Kidney (tissue), 14 donors: ENCODE results near the gene UTP4. TPM values are rescaled to one million over a fixed set of nuclear protein-coding genes. Genes with fewer than 3 reads are reported as not detected.
"Not testable (repeated sequence)": the region's sequence is repeated elsewhere in the genome, so short reads cannot be mapped to it uniquely, and the experiment has no call there.

ENCODE experiments used
- DNase-seq, 5 donors: peaks; one replicate each; pipeline ENCODE4 v3.0.0-alpha.2; 2013 to 2020
- FAIRE-seq: peaks from 2 replicates; lab custom pipeline; 2012; peaks lifted over from hg19 to GRCh38; lab: Jason Lieb, UNC
- H3K27ac ChIP-seq, 2 donors: one replicate each; pipeline ENCODE4 v1.7.0; 2013; ENCODE audit warnings: low read depth in 2 of 2, low read length in 2 of 2, inconsistent platforms in 1 of 2
- H3K27me3 ChIP-seq: one replicate; pipeline ENCODE4 v1.7.1; 2013; ENCODE audit warnings: low read length, inconsistent platforms; ENCODE audit not compliant: control insufficient read depth, insufficient read depth
- H3K36me3 ChIP-seq, 3 donors: one replicate each; pipeline versions ENCODE4 v1.7.0 to v1.7.1; 2013; ENCODE audit warnings: low read length in 3 of 3, control low read depth in 1 of 3, inconsistent platforms in 1 of 3; ENCODE audit not compliant: insufficient read depth in 3 of 3, control insufficient read depth in 2 of 3
- H3K4me1 ChIP-seq, 3 donors: one replicate each; pipeline versions ENCODE4 v1.7.0 to v1.7.1; 2013; ENCODE audit warnings: low read length in 3 of 3, inconsistent platforms in 1 of 3, low read depth in 1 of 3; ENCODE audit not compliant: control insufficient read depth in 2 of 3, insufficient read depth in 2 of 3
- H3K4me3 ChIP-seq, 3 donors: one replicate each; pipeline versions ENCODE4 v1.7.0 to v1.8.1; 2013; ENCODE audit warnings: low read length in 3 of 3, control low read depth in 1 of 3, inconsistent platforms in 1 of 3
- H3K9ac ChIP-seq, 3 donors: one replicate each; pipeline versions ENCODE4 v1.7.0 to v1.7.1; 2013; ENCODE audit warnings: low read length in 3 of 3, control low read depth in 1 of 3, inconsistent platforms in 1 of 3
- H3K9me3 ChIP-seq, 3 donors: one replicate each; pipeline versions ENCODE4 v1.7.0 to v1.7.1; 2013; ENCODE audit warnings: low read length in 3 of 3, control low read depth in 1 of 3, inconsistent platforms in 1 of 3; ENCODE audit not compliant: control insufficient read depth in 2 of 3, insufficient read depth in 1 of 3
- CTCF ChIP-seq: IDR thresholded peaks from 3 replicates; pipeline ENCODE4 v1.5.1; 2012; ENCODE audit warnings: mild to moderate bottlenecking, moderate library complexity, borderline replicate concordance; ENCODE audit not compliant: insufficient read depth; ENCODE audit errors: extremely low read depth
- intact Hi-C: fragments of 100-400 bp; cut with DNase I; formaldehyde crosslinking; loops from one replicate; pipeline ENCODE4 v1.11.1; 2022
- polyA plus RNA-seq: library from polyadenylated mRNA; stranded (reverse); fragments of 350-450 nt; fragmentation: Illumina TruSeq; extraction: RNeasy Lipid Tissue Mini Kit (QIAGEN cat#74804); gene quantifications from one replicate; pipeline ENCODE4 v1.2.3, GENCODE V29; 2014; ENCODE audit warnings: low read depth, low replicate concordance; ENCODE audit not compliant: insufficient read depth
- total RNA-seq: library from RNA; stranded (reverse); fragmentation: NEBNext Ultra II Directional; extraction: Animal tissue kit (Norgen Biotek cat#: 25700); gene quantifications from one replicate; pipeline ENCODE4 v1.2.1, GENCODE V29; 2021
- donor health status: control.
- donor health status: control.
- donor health status: control.
- donor health status: control.
- donor health status: control.
- donor health status: DM: yes; HTN: yes; CAD: no.
- donor health status: Normal renal cell carcinoma (clear cell type).

The UTP4 gene
- total and polyA plus RNA-seq, 2 donors from 2014 or later = 41.7 to 57.2 TPM

GRCh38 chr16:69143116-69143515, 10.7 kb downstream of the UTP4 start:
- TF ChIP-seq CTCF = no peak
- H3K9me3 ChIP-seq = no peaks in the 10 kb centered on the region
- H3K9ac ChIP-seq = peak overlapping the region in 1 of 3 donors; percentile 83
- no peaks in the 10 kb centered on the region for H3K4me1 ChIP-seq
- intact Hi-C loops = no loop called here
- DNase-seq = no peak
- H3K27me3 ChIP-seq = no peaks in the 10 kb centered on the region
- H3K36me3 ChIP-seq = peaks cover 7 to 33% (median 11%) of the 10 kb centered on the region in 3 donors
- peak overlapping the region; percentile 71 to 89 for H3K27ac ChIP-seq
- no peak for FAIRE-seq
- peak overlapping the region in 2 of 3 donors; percentile 65 for H3K4me3 ChIP-seq

GRCh38 chr16:69145658-69146057, 13.2 kb downstream of the UTP4 start:
- Histone ChIP-seq H3K27ac (no peak overlapping the region), H3K36me3 (peaks cover 7 to 24% (median 16%) of the 10 kb centered on the region in 3 donors)
- DNase-seq = no peak

GRCh38 chr16:69149621-69150020, 17.2 kb downstream of the UTP4 start:
- H3K36me3 ChIP-seq = peaks cover 2 to 30% (median 22%) of the 10 kb centered on the region in 3 donors
- not testable (repeated sequence) for H3K4me3 ChIP-seq

More at GRCh38 chr16:69145658-69146057, 13.2 kb downstream of the UTP4 start:
- Histone ChIP-seq H3K4me3 (peak overlapping the region in 2 of 3 donors; percentile 7 to 29), H3K27me3 (no peaks in the 10 kb centered on the region), H3K9ac (no peak overlapping the region), H3K9me3 (no peaks in the 10 kb centered on the region), H3K4me1 (no peaks in the 10 kb centered on the region)
- intact Hi-C loops = no loop called here
- FAIRE-seq = no peak
- no peak for TF ChIP-seq CTCF

GRCh38 chr16:69150146-69150865, 17.9 kb downstream of the UTP4 start:
- H3K27me3 ChIP-seq = no peaks in the 10 kb centered on the region
- intact Hi-C loops = loop anchor here (2.0 kb wide), 1 partner anchor 136 kb away; no protein-coding TSS in a partner anchor
- no peaks in the 10 kb centered on the region for H3K4me1 ChIP-seq
- H3K9ac ChIP-seq = no peak overlapping the region
- H3K9me3 ChIP-seq = no peaks in the 10 kb centered on the region
- H3K27ac ChIP-seq = no peak overlapping the region
- peak; percentile 78 for TF ChIP-seq CTCF
- FAIRE-seq = peak; percentile 45
- no peak overlapping the region for H3K4me3 ChIP-seq
- peak in 4 of 5 donors; percentile 55 to 93 (median 81) for DNase-seq
- H3K36me3 ChIP-seq = peaks cover 2 to 36% (median 24%) of the 10 kb centered on the region in 3 donors

More at GRCh38 chr16:69149621-69150020, 17.2 kb downstream of the UTP4 start:
- H3K27ac ChIP-seq, H3K9me3 ChIP-seq, H3K4me1 ChIP-seq, H3K27me3 ChIP-seq, DNase-seq, FAIRE-seq, H3K9ac ChIP-seq: not testable (repeated sequence)
- intact Hi-C loops = loop anchor here (2.0 kb wide), 1 partner anchor 137 kb away; no protein-coding TSS in a partner anchor
